ENCODE measurements around the gene ZNF19.
"Not testable (repeated sequence)": the region's sequence is repeated elsewhere in the genome, so short reads cannot be mapped to it uniquely, and the experiment has no call there.

ZNF19 gene

GRCh38 chr16:71489122-71489521 lies at the start of gene ZNF19:
Gene ZNF19 (minus strand): TSS chr16:71489324. CDS start chr16:71482114, 7,210 bp downstream.
- ATAC-seq (no peak), DNase-seq (ENCODE audit: low spot score in 2 of 2) (no peak)
- Mint-ChIP-seq H3K9me3 (no peaks in the 10 kb centered on the region), H3K4me1 (peaks cover 5% of the 10 kb centered on the region), H3K4me3 (no peak within 1 kb of the TSS), H3K27ac (no peak within 1 kb of the TSS), H3K36me3 (peaks cover 7% of the 10 kb centered on the region)

- DNase-seq (ENCODE audit: low spot score in 2 of 2) (peak; percentile 21 to 55), ATAC-seq (peak; percentile 71)
- peaks cover 7% of the 10 kb centered on the region for H3K4me1 Mint-ChIP-seq
- H3K4me3 Mint-ChIP-seq = no peak overlapping the region
- no peak overlapping the region for H3K27ac Mint-ChIP-seq
- no peaks in the 10 kb centered on the region for H3K9me3 Mint-ChIP-seq
- no peaks in the 10 kb centered on the region for H3K36me3 Mint-ChIP-seq
Measured at GRCh38 chr16:71537643-71538042, 48.5 kb upstream of the ZNF19 start.

GRCh38 chr16:71536752-71537499 lies 47.8 kb upstream of the ZNF19 start:
- Mint-ChIP-seq H3K4me1 (no peaks in the 10 kb centered on the region), H3K9me3 (no peaks in the 10 kb centered on the region), H3K4me3 (no peak overlapping the region), H3K27ac (no peak overlapping the region), H3K36me3 (no peaks in the 10 kb centered on the region)
- DNase-seq (ENCODE audit: low spot score in 2 of 2) (no peak), ATAC-seq (no peak)

- no peaks in the 10 kb centered on the region for H3K4me1 Mint-ChIP-seq
- no peaks in the 10 kb centered on the region for H3K9me3 Mint-ChIP-seq
- no peaks in the 10 kb centered on the region for H3K36me3 Mint-ChIP-seq
- no peak overlapping the region for H3K4me3 Mint-ChIP-seq
- DNase-seq (ENCODE audit: low spot score in 2 of 2) = no peak
- no peak overlapping the region for H3K27ac Mint-ChIP-seq
- no peak for ATAC-seq
Measured at GRCh38 chr16:71532366-71532765, 43.2 kb upstream of the ZNF19 start.

GRCh38 chr16:71528863-71529262 lies 39.7 kb upstream of the ZNF19 start:
- Mint-ChIP-seq H3K27ac (no peak overlapping the region), H3K9me3 (no peaks in the 10 kb centered on the region), H3K36me3 (no peaks in the 10 kb centered on the region), H3K4me1 (peaks cover 6% of the 10 kb centered on the region), H3K4me3 (no peak overlapping the region)
- DNase-seq (ENCODE audit: low spot score in 2 of 2) = no peak
- ATAC-seq = no peak

GRCh38 chr16:71528257-71528656 lies 39.1 kb upstream of the ZNF19 start:
- H3K27ac Mint-ChIP-seq = no peak overlapping the region
- no peak overlapping the region for H3K4me3 Mint-ChIP-seq
- peaks cover 6% of the 10 kb centered on the region for H3K4me1 Mint-ChIP-seq
- H3K36me3 Mint-ChIP-seq = no peaks in the 10 kb centered on the region
- DNase-seq (ENCODE audit: low spot score in 2 of 2) (no peak), ATAC-seq (no peak)
- H3K9me3 Mint-ChIP-seq = no peaks in the 10 kb centered on the region

GRCh38 chr16:71526111-71526631 lies 37.0 kb upstream of the ZNF19 start, which contains the start of gene CHST4:
Gene CHST4 (plus strand): TSS chr16:71526426. CDS start chr16:71536678, 10,252 bp downstream.
- ATAC-seq (peak; percentile 69), DNase-seq (ENCODE audit: low spot score in 2 of 2) (no peak)
- no peaks in the 10 kb centered on the region for H3K36me3 Mint-ChIP-seq
- H3K27ac Mint-ChIP-seq = no peak within 1 kb of the TSS
- H3K4me1 Mint-ChIP-seq = peaks cover 6% of the 10 kb centered on the region
- H3K4me3 Mint-ChIP-seq = no peak within 1 kb of the TSS
- no peaks in the 10 kb centered on the region for H3K9me3 Mint-ChIP-seq

- H3K9me3 Mint-ChIP-seq = no peaks in the 10 kb centered on the region
- ATAC-seq (no peak), DNase-seq (ENCODE audit: low spot score in 2 of 2) (no peak)
- peaks cover 6% of the 10 kb centered on the region for H3K4me1 Mint-ChIP-seq
- no peak overlapping the region for H3K4me3 Mint-ChIP-seq
- H3K36me3 Mint-ChIP-seq = no peaks in the 10 kb centered on the region
- no peak overlapping the region for H3K27ac Mint-ChIP-seq
Measured at GRCh38 chr16:71524566-71525553, 35.7 kb upstream of the ZNF19 start.

GRCh38 chr16:71520550-71520949 lies 31.4 kb upstream of the ZNF19 start:
- no peak overlapping the region for H3K27ac Mint-ChIP-seq
- DNase-seq (ENCODE audit: low spot score in 2 of 2) (no peak), ATAC-seq (no peak)
- H3K36me3 Mint-ChIP-seq = no peaks in the 10 kb centered on the region
- H3K4me3 Mint-ChIP-seq = no peak overlapping the region
- H3K4me1 Mint-ChIP-seq = no peaks in the 10 kb centered on the region
- H3K9me3 Mint-ChIP-seq = no peaks in the 10 kb centered on the region

- no peak for ATAC-seq
- H3K27ac Mint-ChIP-seq = no peak overlapping the region
- no peaks in the 10 kb centered on the region for H3K4me1 Mint-ChIP-seq
- DNase-seq (ENCODE audit: low spot score in 2 of 2) = no peak
- no peaks in the 10 kb centered on the region for H3K36me3 Mint-ChIP-seq
- H3K4me3 Mint-ChIP-seq = no peak overlapping the region
- no peaks in the 10 kb centered on the region for H3K9me3 Mint-ChIP-seq
Measured at GRCh38 chr16:71515026-71515425, 25.9 kb upstream of the ZNF19 start.

GRCh38 chr16:71514476-71514875 lies 25.4 kb upstream of the ZNF19 start:
- ATAC-seq = no peak
- no peaks in the 10 kb centered on the region for H3K4me1 Mint-ChIP-seq
- H3K36me3 Mint-ChIP-seq = no peaks in the 10 kb centered on the region
- DNase-seq (ENCODE audit: low spot score in 2 of 2) = no peak
- H3K4me3 Mint-ChIP-seq = no peak overlapping the region
- H3K27ac Mint-ChIP-seq = no peak overlapping the region
- no peaks in the 10 kb centered on the region for H3K9me3 Mint-ChIP-seq

GRCh38 chr16:71513302-71513701 lies 24.2 kb upstream of the ZNF19 start:
- ATAC-seq = no peak
- no peaks in the 10 kb centered on the region for H3K36me3 Mint-ChIP-seq
- no peak overlapping the region for H3K27ac Mint-ChIP-seq
- no peaks in the 10 kb centered on the region for H3K4me1 Mint-ChIP-seq
- no peak for DNase-seq (ENCODE audit: low spot score in 2 of 2)
- H3K9me3 Mint-ChIP-seq = no peaks in the 10 kb centered on the region
- H3K4me3 Mint-ChIP-seq = no peak overlapping the region

- no peak overlapping the region for H3K27ac Mint-ChIP-seq
- no peak overlapping the region for H3K4me3 Mint-ChIP-seq
- DNase-seq (ENCODE audit: low spot score in 2 of 2) = no peak
- H3K9me3 Mint-ChIP-seq = no peaks in the 10 kb centered on the region
- ATAC-seq = no peak
- no peaks in the 10 kb centered on the region for H3K4me1 Mint-ChIP-seq
- no peaks in the 10 kb centered on the region for H3K36me3 Mint-ChIP-seq
Measured at GRCh38 chr16:71507061-71507460, 17.9 kb upstream of the ZNF19 start.

GRCh38 chr16:71504901-71505300 lies 15.8 kb upstream of the ZNF19 start:
- ATAC-seq (no peak), DNase-seq (ENCODE audit: low spot score in 2 of 2) (no peak)
- H3K9me3 Mint-ChIP-seq = no peaks in the 10 kb centered on the region
- H3K27ac Mint-ChIP-seq = no peak overlapping the region
- no peak overlapping the region for H3K4me3 Mint-ChIP-seq
- H3K36me3 Mint-ChIP-seq = no peaks in the 10 kb centered on the region
- H3K4me1 Mint-ChIP-seq = no peaks in the 10 kb centered on the region

GRCh38 chr16:71504051-71504450 lies 14.9 kb upstream of the ZNF19 start:
- not testable (repeated sequence) for ATAC-seq; DNase-seq (ENCODE audit: low spot score in 2 of 2); H3K4me1 Mint-ChIP-seq; H3K9me3 Mint-ChIP-seq; H3K27ac Mint-ChIP-seq; H3K36me3 Mint-ChIP-seq; H3K4me3 Mint-ChIP-seq

Data from stimulated activated effector memory CD8-positive, alpha-beta T cell treated with anti-CD3 and anti-CD28 coated beads, Interleukin-12 subunit alpha, Interleukin-12 subunit beta, amount 100 ng/mL, for 72 hours (primary cell).